Activated B cell treated with CpG ODN at 0.5 μM for 24 hours (primary cell): ENCODE results near the gene NELL2. TPM values are rescaled to one million over a fixed set of nuclear protein-coding genes. Genes with fewer than 3 reads are reported as not detected.

Experiments
- ATAC-seq: fragments of 200-7000 bp; cut with Tn5 transposase; one replicate; pipeline ENCODE4 v1.10.0; 2021; ENCODE audit warnings: low read depth, mild to moderate bottlenecking, moderate library complexity
- CTCF ChIA-PET: fragments of 350-600 bp; sonication (Branson Sonifier 250); formaldehyde crosslinking; loops from one replicate; lab custom pipeline; 2021; ENCODE audit warnings: antibody characterized with exemption; lab: Charles Lee
- POLR2A ChIA-PET: fragments of 350-600 bp; sonication (Branson Sonifier 250); formaldehyde crosslinking; loops from one replicate; lab custom pipeline; 2021; ENCODE audit warnings: antibody characterized with exemption; lab: Charles Lee
- DNase-seq: peaks from one replicate; pipeline ENCODE4 v3.0.0; 2022
- H3K27ac Mint-ChIP-seq: one replicate; pipeline ENCODE4 v1.8.0; 2020; ENCODE audit warnings: mixed read lengths
- H3K27me3 Mint-ChIP-seq: one replicate; pipeline ENCODE4 v1.8.0; 2021; ENCODE audit warnings: mixed read lengths
- H3K36me3 Mint-ChIP-seq: one replicate; pipeline ENCODE4 v1.8.0; 2021; ENCODE audit warnings: low read depth, mixed read lengths
- H3K4me1 Mint-ChIP-seq: one replicate; pipeline ENCODE4 v1.8.0; 2021; ENCODE audit warnings: mixed read lengths
- H3K4me3 Mint-ChIP-seq: one replicate; pipeline ENCODE4 v1.8.0; 2020; ENCODE audit warnings: mild to moderate bottlenecking, mixed read lengths
- H3K9me3 Mint-ChIP-seq: one replicate; pipeline ENCODE4 v1.8.0; 2020; ENCODE audit warnings: mixed read lengths
- intact Hi-C: fragments of 100-400 bp; cut with micrococcal nuclease; formaldehyde crosslinking; loops from one replicate; pipeline ENCODE4 v1.15.1; 2024
- total RNA-seq: library from RNA; stranded (reverse); gene quantifications from 2 replicates; pipeline ENCODE4 v1.2.3, GENCODE V29; 2022
- TF ChIP-seq, protein P1 (sequence below): fragments of 200-600 bp; IDR thresholded peaks from one replicate; pipeline ENCODE4 v1.8.0; 2022; ENCODE audit warnings: antibody characterized with exemption, mild to moderate bottlenecking

The NELL2 gene
- total RNA-seq, 1 donor from 2014 or later, result not detected

DNA sequence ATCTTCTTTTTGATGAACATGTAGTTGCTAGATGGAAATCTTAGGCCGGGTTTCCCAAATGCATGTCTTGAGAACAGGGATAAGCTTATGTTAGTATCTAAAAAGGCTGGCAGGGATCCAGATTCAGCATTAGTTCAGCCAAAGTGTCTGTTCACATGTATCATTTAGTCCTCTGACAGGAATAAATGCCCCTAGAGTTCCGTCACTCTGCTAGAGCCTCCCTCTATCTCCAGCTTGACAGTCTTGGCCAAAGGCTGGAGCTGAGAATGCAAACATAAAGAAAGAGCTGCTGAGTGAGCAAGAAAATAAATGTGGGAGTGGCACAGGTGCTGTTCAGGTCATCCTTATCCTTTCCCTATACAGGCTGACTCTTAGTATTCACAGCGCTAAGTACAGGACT, 13.8 kb upstream of the NELL2 start:
- intact Hi-C loops, result no loop called here
- CTCF ChIA-PET, result no interaction called here
- Mint-ChIP-seq H3K9me3 (peaks cover 2% of the 10 kb centered on the region), H3K27me3 (peaks cover 4% of the 10 kb centered on the region), H3K4me1 (no peaks in the 10 kb centered on the region), H3K4me3 (no peak overlapping the region), H3K36me3 (no peaks in the 10 kb centered on the region), H3K27ac (no peak overlapping the region)
- TF ChIP-seq, protein P1, sequence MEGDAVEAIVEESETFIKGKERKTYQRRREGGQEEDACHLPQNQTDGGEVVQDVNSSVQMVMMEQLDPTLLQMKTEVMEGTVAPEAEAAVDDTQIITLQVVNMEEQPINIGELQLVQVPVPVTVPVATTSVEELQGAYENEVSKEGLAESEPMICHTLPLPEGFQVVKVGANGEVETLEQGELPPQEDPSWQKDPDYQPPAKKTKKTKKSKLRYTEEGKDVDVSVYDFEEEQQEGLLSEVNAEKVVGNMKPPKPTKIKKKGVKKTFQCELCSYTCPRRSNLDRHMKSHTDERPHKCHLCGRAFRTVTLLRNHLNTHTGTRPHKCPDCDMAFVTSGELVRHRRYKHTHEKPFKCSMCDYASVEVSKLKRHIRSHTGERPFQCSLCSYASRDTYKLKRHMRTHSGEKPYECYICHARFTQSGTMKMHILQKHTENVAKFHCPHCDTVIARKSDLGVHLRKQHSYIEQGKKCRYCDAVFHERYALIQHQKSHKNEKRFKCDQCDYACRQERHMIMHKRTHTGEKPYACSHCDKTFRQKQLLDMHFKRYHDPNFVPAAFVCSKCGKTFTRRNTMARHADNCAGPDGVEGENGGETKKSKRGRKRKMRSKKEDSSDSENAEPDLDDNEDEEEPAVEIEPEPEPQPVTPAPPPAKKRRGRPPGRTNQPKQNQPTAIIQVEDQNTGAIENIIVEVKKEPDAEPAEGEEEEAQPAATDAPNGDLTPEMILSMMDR, result no peak
- DNase-seq (no peak), ATAC-seq (no peak)
- POLR2A ChIA-PET, result no interaction called here

DNA sequence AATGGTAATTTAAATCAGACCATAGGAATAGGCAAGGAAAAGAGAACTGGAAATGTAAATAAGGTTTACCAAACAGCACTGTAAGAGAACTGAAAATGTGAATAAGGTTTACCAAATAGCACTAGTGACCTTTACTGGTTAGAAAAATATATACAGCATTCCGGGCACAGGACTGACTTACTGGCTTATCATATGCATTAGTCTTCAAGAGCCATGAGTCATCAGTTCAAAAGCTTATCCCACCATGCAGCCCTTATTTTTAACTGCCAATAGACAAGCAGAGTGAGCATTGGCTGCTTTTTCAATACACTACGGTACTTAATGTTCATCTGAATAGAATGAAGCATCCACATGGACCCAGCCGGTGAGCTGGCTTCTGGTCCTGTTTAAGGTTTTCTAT, 13.0 kb upstream of the NELL2 start:
- CTCF ChIA-PET, result no interaction called here
- ATAC-seq (no peak), DNase-seq (no peak)
- Mint-ChIP-seq H3K27ac (no peak overlapping the region), H3K36me3 (no peaks in the 10 kb centered on the region), H3K27me3 (peaks cover 4% of the 10 kb centered on the region), H3K9me3 (peaks cover 2% of the 10 kb centered on the region), H3K4me3 (no peak overlapping the region), H3K4me1 (no peaks in the 10 kb centered on the region)
- intact Hi-C loops, result no loop called here
- POLR2A ChIA-PET, result no interaction called here
- TF ChIP-seq, protein P1, result no peak

DNA sequence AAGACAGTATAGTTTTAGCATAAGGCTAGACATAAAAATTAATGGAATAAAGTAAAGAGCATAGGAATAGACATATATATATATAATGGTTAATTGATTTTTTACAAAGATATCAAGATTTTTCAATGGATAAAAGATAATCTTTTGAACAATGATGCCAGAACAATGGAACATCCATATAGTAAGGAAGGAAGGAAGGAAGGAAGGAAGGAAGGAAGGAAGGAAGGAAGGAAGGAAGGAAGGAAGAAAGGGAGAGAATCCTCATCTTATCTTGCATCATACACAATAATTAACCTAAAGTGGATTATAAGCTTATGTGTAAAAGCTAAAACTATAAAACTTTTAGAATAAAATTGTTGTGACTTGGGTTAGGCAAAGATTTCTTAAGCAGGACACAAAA, 9.8 kb upstream of the NELL2 start:
- no peak overlapping the region for H3K27ac Mint-ChIP-seq
- H3K4me1 Mint-ChIP-seq, result no peaks in the 10 kb centered on the region
- peaks cover 9% of the 10 kb centered on the region for H3K9me3 Mint-ChIP-seq
- DNase-seq (no peak), ATAC-seq (no peak)
- ChIA-PET CTCF (no interaction called here), POLR2A (no interaction called here)
- peaks cover 4% of the 10 kb centered on the region for H3K27me3 Mint-ChIP-seq
- H3K4me3 Mint-ChIP-seq, result no peak overlapping the region
- TF ChIP-seq, protein P1, result no peak
- intact Hi-C loops, result no loop called here
- H3K36me3 Mint-ChIP-seq, result no peaks in the 10 kb centered on the region

DNA sequence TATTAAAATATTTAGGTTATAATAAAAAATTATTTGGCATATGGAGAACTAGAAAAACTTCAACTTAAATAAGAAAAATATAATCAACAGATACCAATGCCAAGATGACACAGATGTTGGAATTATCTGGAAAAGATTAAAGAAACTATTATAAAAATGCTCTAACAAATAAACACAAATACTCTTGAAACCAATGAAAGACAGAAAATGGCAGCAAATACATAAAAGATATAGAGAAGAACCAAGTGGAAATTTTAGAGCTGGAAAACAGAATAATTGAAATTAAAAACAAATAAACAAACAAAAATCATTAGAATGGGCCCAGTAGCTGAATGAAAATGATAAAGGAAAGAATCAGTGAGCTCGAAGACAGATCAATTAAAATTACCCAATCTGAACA, 5.1 kb upstream of the NELL2 start:
- Mint-ChIP-seq H3K4me1 (peaks cover 8% of the 10 kb centered on the region), H3K36me3 (peaks cover 1% of the 10 kb centered on the region), H3K4me3 (no peak overlapping the region), H3K27me3 (peaks cover 11% of the 10 kb centered on the region), H3K9me3 (peaks cover 32% of the 10 kb centered on the region), H3K27ac (no peak overlapping the region)
- CTCF ChIA-PET, result no interaction called here
- DNase-seq, result no peak
- TF ChIP-seq, protein P1, result no peak
- intact Hi-C loops, result no loop called here
- no peak for ATAC-seq
- POLR2A ChIA-PET, result no interaction called here

DNA sequence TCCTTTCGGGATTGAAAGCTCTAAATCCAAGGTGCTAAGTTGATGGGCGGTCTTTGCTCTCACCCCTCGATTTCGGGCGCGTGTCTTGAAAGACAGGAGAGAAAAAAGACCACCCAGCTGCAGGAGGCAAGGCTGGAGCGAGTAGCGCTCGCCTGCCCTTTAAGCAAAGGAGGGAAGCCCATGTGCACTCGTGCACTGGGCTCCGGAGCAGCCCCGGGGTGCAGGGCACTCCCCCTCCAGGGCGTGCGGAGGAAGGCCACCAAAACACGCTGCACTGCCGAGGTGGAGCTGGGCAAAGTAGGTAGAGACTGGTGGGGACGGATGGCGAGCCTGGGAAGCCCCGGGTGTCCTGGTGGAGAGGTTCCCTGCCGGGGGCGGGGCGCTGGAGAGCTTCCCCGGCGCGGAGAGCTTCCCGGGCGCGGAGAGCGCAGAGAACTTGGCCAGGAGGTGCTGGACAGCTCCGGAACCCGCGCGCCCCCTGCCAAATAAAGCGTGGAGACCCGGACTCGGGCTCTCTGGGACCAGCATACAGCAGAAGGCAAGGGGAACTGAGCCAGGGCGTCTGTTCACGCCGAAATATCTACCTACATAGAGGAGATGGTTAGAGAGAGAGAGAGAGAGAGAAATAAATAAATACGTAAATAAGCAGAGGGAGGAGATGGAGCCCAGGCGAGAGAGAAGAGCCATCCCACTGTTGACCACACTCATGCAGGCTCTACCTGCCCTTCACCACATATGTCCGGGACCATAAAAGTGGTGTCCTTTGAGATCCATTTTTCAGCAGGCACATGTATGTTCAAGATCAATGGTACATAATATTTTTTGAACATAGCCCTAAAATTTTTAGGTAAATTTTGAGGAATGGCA, 662 bp upstream of the NELL2 start:
- DNase-seq (no peak), ATAC-seq (peak; percentile 58)
- POLR2A ChIA-PET, result interaction anchor here (0.7 to 1.1 kb wide), 2 partner anchors 28 to 380 kb away, joined by 3 read pairs; no protein-coding TSS in a partner anchor
- Mint-ChIP-seq H3K27me3 (peaks cover 33% of the 10 kb centered on the region), H3K4me3 (peak overlapping the region; percentile 84), H3K36me3 (peaks cover 1% of the 10 kb centered on the region), H3K4me1 (peaks cover 22% of the 10 kb centered on the region), H3K27ac (no peak overlapping the region), H3K9me3 (peaks cover 32% of the 10 kb centered on the region)
- CTCF ChIA-PET, result no interaction called here
- TF ChIP-seq, protein P1, result no peak
- intact Hi-C loops, result loop anchor here (5.0 kb wide), 1 partner anchor 64 kb away; no protein-coding TSS in a partner anchor
